Fibroblast of pulmonary artery (primary cell): ENCODE data around the gene CEP78.
A peak's percentile ranks its signal among the peaks of the same experiment; 100 is the strongest.

Experiments used
- DNase-seq: peaks from one replicate; pipeline ENCODE4 v3.0.0-alpha.2; 2010; ENCODE audit warnings: low read depth
- H3K4me3 ChIP-seq: replicated peaks from 2 replicates; pipeline ENCODE4 v1.5.1; 2011; ENCODE audit warnings: low read depth, mild to moderate bottlenecking, control low read depth, low read length, moderate library complexity
- CTCF ChIP-seq: IDR thresholded peaks from 2 replicates; pipeline ENCODE4 v1.5.1; 2011; ENCODE audit warnings: mild to moderate bottlenecking, control low read depth, low read length, inconsistent platforms; ENCODE audit errors: missing control alignments

Gene CEP78

GRCh38 chr9:78235762-78236550, at the start of gene CEP78:
Gene CEP78, plus strand, starts transcription at chr9:78236075. Its CDS starts 276 bp downstream, at chr9:78236351.
- no peak for TF ChIP-seq CTCF
- peak; percentile 95 for DNase-seq
- H3K4me3 ChIP-seq = peak within 1 kb of the TSS; percentile 66

DNA sequence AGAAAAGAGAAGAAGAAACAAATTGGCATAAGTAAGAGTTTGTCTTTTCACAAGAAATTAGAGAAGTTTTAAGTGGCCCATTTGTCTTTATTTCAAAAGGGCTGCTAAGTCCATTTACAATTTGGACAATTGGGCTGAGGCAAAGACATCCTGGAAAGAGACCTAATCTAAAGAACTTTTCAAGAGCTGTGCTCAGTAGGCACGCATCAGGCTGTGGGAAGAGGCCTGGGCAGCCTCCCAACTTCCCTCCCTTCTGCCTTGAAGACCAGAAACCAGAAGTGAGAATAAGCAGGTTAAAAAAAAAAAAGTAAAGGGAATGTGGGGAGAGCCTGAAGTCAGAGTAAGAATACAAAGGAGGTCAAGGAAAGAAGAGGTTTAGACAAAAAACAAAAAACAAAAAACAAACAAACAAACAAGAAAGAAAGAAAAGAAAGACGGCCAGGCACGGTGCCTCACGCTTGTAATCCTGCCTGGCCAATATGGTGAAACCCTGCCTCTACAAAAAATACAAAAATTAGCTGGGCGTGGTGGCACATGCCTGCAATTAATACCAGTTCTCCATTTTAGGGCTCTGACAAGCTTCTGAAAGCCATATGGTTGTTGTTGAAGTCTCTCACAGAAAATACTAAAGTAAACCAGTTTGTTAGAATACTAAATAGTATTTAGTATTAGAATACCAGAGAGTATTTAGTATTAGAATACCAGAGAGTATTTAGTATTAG, 48.0 kb upstream of the CEP78 start:
- no peak overlapping the region for H3K4me3 ChIP-seq
- no peak for TF ChIP-seq CTCF
- DNase-seq = peak; percentile 58

- TF ChIP-seq CTCF = no peak
- DNase-seq = no peak
- no peak overlapping the region for H3K4me3 ChIP-seq
These were observed 47.3 kb upstream of the CEP78 start for GRCh38 chr9:78188594-78188993.

GRCh38 chr9:78189001-78189400, 46.9 kb upstream of the CEP78 start:
- no peak overlapping the region for H3K4me3 ChIP-seq
- TF ChIP-seq CTCF = no peak
- no peak for DNase-seq

DNA sequence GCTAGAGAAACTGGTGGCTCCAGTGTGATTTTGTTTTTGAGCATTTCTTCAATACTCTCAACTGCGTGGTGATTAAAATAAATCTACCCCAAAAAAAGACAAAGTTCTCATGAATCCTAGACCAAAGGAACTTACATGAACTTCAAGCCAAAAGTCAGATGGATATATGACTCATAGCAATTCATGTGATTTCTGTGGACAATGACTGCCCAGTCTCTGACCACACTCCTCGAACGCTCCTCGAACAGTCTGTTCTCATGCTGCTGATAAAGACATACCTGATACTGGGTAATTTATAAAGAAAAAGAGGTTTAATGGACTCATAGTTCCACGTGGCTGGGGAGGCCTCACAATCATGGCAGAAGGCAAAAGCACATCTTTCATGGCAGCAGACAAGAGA, 46.4 kb upstream of the CEP78 start:
- TF ChIP-seq CTCF = no peak
- peak; percentile 77 for DNase-seq
- H3K4me3 ChIP-seq = no peak overlapping the region

DNA sequence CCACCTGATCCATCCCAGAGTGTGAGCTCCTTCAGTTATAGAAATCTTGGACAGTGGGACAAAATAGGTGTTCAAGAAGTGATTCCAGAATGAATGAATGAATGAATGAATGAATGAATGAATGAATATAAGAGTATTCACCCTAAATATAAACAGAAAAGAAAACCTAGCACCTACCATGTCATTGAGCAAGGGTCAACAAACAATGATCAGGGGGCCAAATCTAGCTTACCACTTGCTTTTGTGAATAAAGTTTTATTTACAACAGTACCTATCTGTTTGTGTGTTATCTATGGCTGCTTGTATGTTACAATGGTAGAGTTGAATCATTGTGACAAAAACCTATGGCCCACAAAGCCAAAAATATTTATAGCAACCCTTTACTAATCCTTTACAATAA, 43.9 kb upstream of the CEP78 start:
- H3K4me3 ChIP-seq = no peak overlapping the region
- TF ChIP-seq CTCF = no peak
- DNase-seq = no peak
